HG02885 (cell line): ENCODE results near the gene FAM47E.

Experiments
- ATAC-seq: cut with Tn5 transposase; IDR thresholded peaks from one replicate; pipeline ENCODE4 v1.9.1; 2021; ENCODE audit warnings: mild to moderate bottlenecking; ENCODE audit not compliant: unreplicated experiment, poor library complexity

The FAM47E gene, protein sequence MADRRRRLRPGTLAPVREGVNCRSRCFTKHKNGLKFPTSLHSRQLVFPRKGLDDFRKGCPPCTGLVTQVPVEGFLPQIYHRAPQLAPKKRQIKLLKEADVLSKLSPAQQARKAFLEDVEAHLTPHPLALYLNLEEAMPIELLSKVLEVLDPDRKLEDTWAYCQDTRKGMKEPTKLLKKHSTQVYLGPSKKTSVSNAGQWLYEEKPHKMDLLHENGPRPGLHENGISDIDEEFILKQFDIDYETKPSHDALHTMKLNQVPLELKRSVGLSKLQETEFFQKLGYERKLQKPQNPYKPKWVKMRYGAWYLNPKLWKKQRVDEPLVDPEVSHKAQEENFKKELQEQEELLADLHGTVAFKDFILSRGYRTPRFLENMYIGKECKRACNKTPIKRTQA

GRCh38 chr4:76251441-76252270 is at the start of gene FAM47E:
Gene FAM47E, plus strand, starts transcription at chr4:76251721. Its CDS starts 26 bp downstream, at chr4:76251747.
- peak; percentile 42 for ATAC-seq

- no peak for ATAC-seq
Observed at GRCh38 chr4:76203541-76203940, 48.0 kb upstream of the FAM47E start.

GRCh38 chr4:76204936-76205335 is 46.6 kb upstream of the FAM47E start:
- no peak for ATAC-seq

GRCh38 chr4:76205476-76205875 is 46.0 kb upstream of the FAM47E start:
- ATAC-seq = no peak

- no peak for ATAC-seq
Observed at GRCh38 chr4:76206222-76206942, 45.1 kb upstream of the FAM47E start.

- ATAC-seq = no peak
Observed at GRCh38 chr4:76207549-76207948, 44.0 kb upstream of the FAM47E start.

GRCh38 chr4:76208005-76208765 is 43.3 kb upstream of the FAM47E start:
- no peak for ATAC-seq

DNA sequence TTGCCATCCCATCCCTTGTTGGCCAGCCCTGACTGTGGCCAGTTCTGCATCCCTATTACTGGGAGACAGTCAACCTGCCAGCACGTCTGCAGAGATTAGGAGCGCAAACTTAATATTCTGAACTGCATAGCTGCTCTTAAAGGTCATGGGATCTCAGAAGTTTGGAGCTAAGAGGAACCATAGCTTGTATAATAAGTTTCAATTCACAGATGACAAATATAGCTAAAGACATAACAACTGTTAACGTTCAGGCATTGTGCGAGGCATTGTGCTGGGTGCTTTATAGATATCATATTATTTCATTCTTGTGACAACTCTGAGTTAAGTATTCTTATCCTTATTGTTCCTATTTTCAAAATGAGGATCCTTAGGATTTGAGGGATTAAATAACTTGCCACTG is 41.6 kb upstream of the FAM47E start:
- ATAC-seq = no peak

DNA sequence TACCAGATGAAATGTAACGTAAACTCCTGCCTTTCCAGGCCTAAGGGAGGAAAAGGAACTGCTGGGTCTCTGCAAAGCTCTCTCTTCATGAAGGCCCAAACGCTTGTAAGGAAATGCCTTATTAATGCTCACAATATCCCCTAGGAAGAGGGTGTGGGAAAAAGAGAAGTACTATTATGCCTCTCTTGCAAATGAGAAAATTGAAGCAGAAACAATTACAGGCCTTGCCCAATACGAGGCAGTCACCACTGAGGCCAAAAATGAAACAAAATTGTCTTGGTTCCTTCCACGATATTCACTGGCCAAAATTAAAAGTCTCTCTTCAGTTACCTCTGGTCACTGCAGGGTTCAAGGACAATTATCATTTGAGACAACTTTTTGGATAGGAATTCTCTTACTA is 41.1 kb upstream of the FAM47E start:
- ATAC-seq = no peak

GRCh38 chr4:76211769-76212708 is 39.5 kb upstream of the FAM47E start:
- no peak for ATAC-seq

- ATAC-seq = peak; percentile 11
Observed at GRCh38 chr4:76212851-76213414, 38.6 kb upstream of the FAM47E start.

DNA sequence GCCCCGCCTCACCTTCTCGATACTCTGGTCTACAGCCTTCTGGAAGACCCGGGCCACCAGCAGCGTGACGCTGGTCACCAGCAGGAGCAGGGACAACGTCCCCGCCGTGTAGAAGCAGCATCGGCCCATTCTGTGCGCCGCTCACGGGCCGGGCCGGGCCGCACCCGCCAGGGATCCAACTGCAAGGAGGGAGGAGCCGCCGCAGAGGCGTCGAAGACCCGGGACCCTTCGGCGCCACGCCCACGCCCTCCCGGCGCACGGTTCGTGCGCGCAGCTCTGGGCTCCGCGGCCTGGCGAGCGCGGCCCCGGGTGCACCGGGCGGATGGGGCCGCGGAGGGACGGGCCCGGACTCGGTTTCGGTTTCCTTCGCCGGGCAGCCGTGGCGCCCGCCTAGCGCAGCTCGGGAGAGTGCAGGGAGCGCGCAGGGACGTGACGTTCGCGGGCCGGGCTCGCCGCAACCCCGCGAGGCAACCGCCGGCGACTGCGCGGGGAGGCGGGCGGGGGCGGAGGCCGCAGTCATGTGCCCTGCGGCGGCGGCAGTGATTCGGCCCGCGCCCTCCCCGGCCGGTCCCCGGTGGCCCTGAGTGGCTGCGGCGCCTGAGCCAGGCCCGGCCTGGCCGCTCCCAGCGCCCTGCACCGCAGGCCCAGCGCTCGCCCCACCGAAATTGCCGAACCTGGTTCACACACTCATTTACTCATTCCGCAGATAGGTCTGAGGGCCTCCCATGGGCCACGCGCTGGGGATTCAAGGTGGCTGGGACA is 37.9 kb upstream of the FAM47E start, which contains the start of gene SCARB2:
Gene SCARB2, minus strand, starts transcription at position 410 of the 762 bp plus-strand sequence. Its CDS starts 281 bp downstream, at position 129.
- peak; percentile 74 for ATAC-seq

GRCh38 chr4:76214177-76214675 is 37.3 kb upstream of the FAM47E start:
- ATAC-seq = no peak

GRCh38 chr4:76215077-76215476 is 36.4 kb upstream of the FAM47E start:
- no peak for ATAC-seq

GRCh38 chr4:76216524-76216923 is 35.0 kb upstream of the FAM47E start:
- no peak for ATAC-seq

GRCh38 chr4:76216975-76217814 is 34.3 kb upstream of the FAM47E start:
- ATAC-seq = no peak
